Heart left ventricle (tissue), 16 donors: ENCODE measurements around the gene RBM33. TPM values are rescaled to one million over a fixed set of nuclear protein-coding genes. Genes with fewer than 3 reads are reported as not detected.

ENCODE experiments used
- ATAC-seq, 4 donors: fragments of 200-7000 bp; cut with Tn5 transposase; one replicate each; pipeline ENCODE4 v1.9.1; 2020 to 2022; ENCODE audit warnings: moderate library complexity in 4 of 4, mild to moderate bottlenecking in 3 of 4, moderate number of reproducible peaks in 1 of 4
- DNase-seq, 5 donors: peaks; one replicate each; pipeline ENCODE4 v3.0.0-alpha.2; 2020
- H3K27ac ChIP-seq, 12 donors: fragments of 200-600 bp; sonication (generic) in 4 of 12; one replicate each; pipeline versions ENCODE4 v1.5.0 to v1.8.0; 2016 to 2022; ENCODE audit warnings: mild to moderate bottlenecking in 2 of 12
- H3K27me3 ChIP-seq, 9 donors: fragments of 200-600 bp; sonication (generic) in 2 of 9; one replicate each; pipeline versions ENCODE4 v1.5.1 to v1.8.0; 2016 to 2022; ENCODE audit warnings: mild to moderate bottlenecking in 3 of 9
- H3K36me3 ChIP-seq, 9 donors: fragments of 200-600 bp; sonication (generic) in 2 of 9; one replicate each; pipeline versions ENCODE4 v1.5.0 to v1.8.0; 2018 to 2022; ENCODE audit warnings: mild to moderate bottlenecking in 2 of 9
- H3K4me1 ChIP-seq, 12 donors: fragments of 200-600 bp; sonication (generic) in 4 of 12; one replicate each; pipeline versions ENCODE4 v1.5.0 to v1.8.0; 2016 to 2022; ENCODE audit warnings: mild to moderate bottlenecking in 3 of 12
- H3K4me3 ChIP-seq, 12 donors: fragments of 200-600 bp; sonication (generic) in 4 of 12; one replicate each; pipeline versions ENCODE4 v1.5.0 to v1.8.0; 2017 to 2022; ENCODE audit warnings: mild to moderate bottlenecking in 9 of 12, moderate library complexity in 4 of 12
- H3K9me3 ChIP-seq, 12 donors: fragments of 200-600 bp; sonication (generic) in 4 of 12; one replicate each; pipeline versions ENCODE4 v1.5.0 to v1.8.0; 2016 to 2022; ENCODE audit warnings: mild to moderate bottlenecking in 1 of 12
- CTCF ChIP-seq, 12 donors: fragments of 200-600 bp; sonication (generic) in 4 of 12; IDR thresholded peaks; one replicate each; pipeline versions ENCODE4 v1.5.0 to v1.8.0; 2018 to 2022; ENCODE audit warnings: antibody characterized with exemption in 12 of 12, mild to moderate bottlenecking in 5 of 12
- POLR2A ChIP-seq, 2 donors: fragments of 450-650 bp; IDR thresholded peaks; one replicate each; pipeline ENCODE4 v1.6.1; 2017; ENCODE audit warnings: antibody characterized with exemption in 2 of 2, mild to moderate bottlenecking in 2 of 2, moderate library complexity in 2 of 2
- WGBS, 4 donors: extraction: QIAGEN DNeasy Blood & Tissue Kit in 2 of 4; methylation state at CpG; one replicate each; pipeline versions ENCODE4 v1.1.5 to v1.1.7; 2013 to 2018; 5-methylcytosine and 5-hydroxymethylcytosine counted together
- intact Hi-C, 10 donors: fragments of 100-400 bp; cut with DNase I; formaldehyde crosslinking; loops; one replicate each; pipeline versions ENCODE4 v1.11.1 to v1.14.2; 2022
- polyA plus RNA-seq, 2 donors: library from polyadenylated mRNA; stranded (reverse); fragments of 200-250 nt; gene quantifications; one replicate each; pipeline ENCODE4 v1.2.3, GENCODE V29; 2013
- total RNA-seq, 9 donors: library from RNA; depleted of rRNA in 2 of 9; stranded (reverse); fragments of >200 nt in 2 of 9; fragmentation: NEBNext Ultra II Directional in 3 of 9; extraction: Animal tissue kit (Norgen Biotek cat#: 25700) in 3 of 9; gene quantifications; one replicate each; pipeline versions ENCODE4 v1.1.0 to v1.2.4, GENCODE V29; 2016 to 2023
- donor health status: ischemic (EF 13 %, LVEDD 7.1; RV severe dilation, severe dysfunction).
- donor health status: healthy with polysubstance abuse.
- donor health status: DM: no; HTN: yes; CAD: no.
- donor health status: DM: no; HTN: no; CAD: no.
- donor health status: ischemic (EF 25% LVEDD 6.9; RV normal size, moderate dysfunction).
- donor health status: ischemic (EF 25% LVEDD 5.7; RV mildly dilated, moderate dysfunction).
- donor health status: healthy.
- donor health status: DM: yes; HTN: yes; CAD: no.
- donor health status: ischemic (EF 35%, LVEDD 5.7; RV mildly dilated, moderate dysfunction).
- donor health status: nonischemic (EF 11% LVEDD 7.7; RV severe dilation, severe dysfunction).
- donor health status: DM: yes; HTN: yes; CAD: no.
- donor health status: PGD.
- donor health status: ischemic (EF 29% LVEDD 5.4; RV normal size, mild dysfunction).
- donor health status: nonischemic (EF 23%, LVEDD 6.1; RV moderate dilation, normal function).

Gene RBM33
- total and polyA plus RNA-seq, 11 donors = 13.1 to 40.8 (median 30.2) TPM

- 26 to 46% (median 30%) methylated on average over 32 to 60 of the region's 60 CpGs for WGBS, 4 donors
- TF ChIP-seq CTCF (IDR thresholded peaks at IDR 0.05) (peak; percentile 66 to 94 (median 88)), POLR2A (IDR thresholded peaks at IDR 0.05) (no peak)
- ATAC-seq = peak in 3 of 4 donors; percentile 41 to 84 (median 69)
- Histone ChIP-seq H3K27me3 (peaks cover 14 to 62% (median 36%) of the 10 kb centered on the region in 9 donors), H3K4me1 (peaks cover 0 to 9% (median 4%) of the 10 kb centered on the region in 12 donors), H3K36me3 (no peaks in the 10 kb centered on the region), H3K9me3 (no peaks in the 10 kb centered on the region), H3K27ac (no peak overlapping the region), H3K4me3 (no peak overlapping the region)
- intact Hi-C loops = loop anchor here in 9 of 10 donors (2.0 to 10.0 kb wide), 9 partner anchors 676 to 1151 kb away; partner anchors contain the start of gene NOM1 (in 1 of the 9)
- DNase-seq = peak; percentile 45 to 85 (median 59)
Observed at GRCh38 chr7:155796381-155797261, 152.2 kb downstream of the RBM33 start.

GRCh38 chr7:155797262-155798250 lies 153.1 kb downstream of the RBM33 start:
- intact Hi-C loops = loop anchor here in 9 of 10 donors (2.0 to 10.0 kb wide), 9 partner anchors 675 to 1150 kb away; partner anchors contain the start of gene NOM1 (in 1 of the 9)

GRCh38 chr7:155798673-155799439 lies 154.4 kb downstream of the RBM33 start:
- Histone ChIP-seq H3K9me3 (no peaks in the 10 kb centered on the region), H3K4me3 (no peak overlapping the region), H3K27ac (no peak overlapping the region), H3K27me3 (peaks cover 30 to 84% (median 55%) of the 10 kb centered on the region in 9 donors), H3K4me1 (peaks cover 0 to 22% (median 9%) of the 10 kb centered on the region in 12 donors), H3K36me3 (no peaks in the 10 kb centered on the region)
- 71 to 82% (median 72%) methylated on average over 10 to 13 of the region's 13 CpGs for WGBS, 4 donors
- intact Hi-C loops = loop anchor here in 9 of 10 donors (5.0 to 10.0 kb wide), 8 partner anchors 673 to 1148 kb away; partner anchors contain the start of gene NOM1 (in 1 of the 9)
- ATAC-seq (no peak), DNase-seq (peak in 3 of 5 donors; percentile 12 to 27 (median 22))
- TF ChIP-seq POLR2A (IDR thresholded peaks at IDR 0.05) (no peak), CTCF (IDR thresholded peaks at IDR 0.05) (no peak)

More at GRCh38 chr7:155797262-155798250, 153.1 kb downstream of the RBM33 start:
- 41 to 72% (median 67%) methylated on average over 12 to 38 of the region's 38 CpGs for WGBS, 4 donors
- H3K27me3 ChIP-seq = peaks cover 20 to 71% (median 42%) of the 10 kb centered on the region in 9 donors
- DNase-seq (peak in 2 of 5 donors; percentile 11 to 28), ATAC-seq (peak in 1 of 4 donors; percentile 8)
- H3K4me3 ChIP-seq = no peak overlapping the region
- H3K27ac ChIP-seq = no peak overlapping the region
- peaks cover 0 to 9% (median 4%) of the 10 kb centered on the region in 12 donors for H3K4me1 ChIP-seq
- H3K36me3 ChIP-seq = no peaks in the 10 kb centered on the region
- TF ChIP-seq CTCF (IDR thresholded peaks at IDR 0.05) (peak in 2 of 12 donors; percentile 14 to 15), POLR2A (IDR thresholded peaks at IDR 0.05) (no peak)
- no peaks in the 10 kb centered on the region for H3K9me3 ChIP-seq
